Measurements from ENCODE around the gene PACSIN2. TPM values are rescaled to one million over a fixed set of nuclear protein-coding genes. Genes with fewer than 3 reads are reported as not detected.
"Not testable (repeated sequence)": the region's sequence is repeated elsewhere in the genome, so short reads cannot be mapped to it uniquely, and the experiment has no call there.

PACSIN2 gene
- total RNA-seq, 2 donors from 2014 or later, result 71.8 to 85.6 TPM

GRCh38 chr22:42920101-42920820 lies 94.7 kb downstream of the PACSIN2 start:
- DNase-seq (ENCODE audit: low spot score), result no peak
- intact Hi-C loops (cut with DNase I), result no loop called here

GRCh38 chr22:42919199-42919598 lies 95.8 kb downstream of the PACSIN2 start:
- no peak for DNase-seq (ENCODE audit: low spot score)

GRCh38 chr22:42918500-42918899 lies 96.4 kb downstream of the PACSIN2 start:
- no peak for DNase-seq (ENCODE audit: low spot score)
- intact Hi-C loops (cut with DNase I), result loop anchor here in 1 of 2 donors (5.0 kb wide), 1 partner anchor 41 kb away; no protein-coding TSS in a partner anchor

More at GRCh38 chr22:42919199-42919598, 95.8 kb downstream of the PACSIN2 start:
- intact Hi-C loops (cut with DNase I), result loop anchor here in 1 of 2 donors (5.0 kb wide), 1 partner anchor 42 kb away; no protein-coding TSS in a partner anchor

- not testable (repeated sequence) for DNase-seq (ENCODE audit: low spot score)
- intact Hi-C loops (cut with DNase I), result loop anchor here in 1 of 2 donors (5.0 kb wide), 1 partner anchor 40 kb away; no protein-coding TSS in a partner anchor
These were observed 97.6 kb downstream of the PACSIN2 start for GRCh38 chr22:42917358-42917757.

- intact Hi-C loops (cut with DNase I), result loop anchor here in 1 of 2 donors (5.0 kb wide), 1 partner anchor 39 kb away; no protein-coding TSS in a partner anchor
- DNase-seq (ENCODE audit: low spot score), result no peak
These were observed 98.8 kb downstream of the PACSIN2 start for GRCh38 chr22:42915980-42916765.

DNA sequence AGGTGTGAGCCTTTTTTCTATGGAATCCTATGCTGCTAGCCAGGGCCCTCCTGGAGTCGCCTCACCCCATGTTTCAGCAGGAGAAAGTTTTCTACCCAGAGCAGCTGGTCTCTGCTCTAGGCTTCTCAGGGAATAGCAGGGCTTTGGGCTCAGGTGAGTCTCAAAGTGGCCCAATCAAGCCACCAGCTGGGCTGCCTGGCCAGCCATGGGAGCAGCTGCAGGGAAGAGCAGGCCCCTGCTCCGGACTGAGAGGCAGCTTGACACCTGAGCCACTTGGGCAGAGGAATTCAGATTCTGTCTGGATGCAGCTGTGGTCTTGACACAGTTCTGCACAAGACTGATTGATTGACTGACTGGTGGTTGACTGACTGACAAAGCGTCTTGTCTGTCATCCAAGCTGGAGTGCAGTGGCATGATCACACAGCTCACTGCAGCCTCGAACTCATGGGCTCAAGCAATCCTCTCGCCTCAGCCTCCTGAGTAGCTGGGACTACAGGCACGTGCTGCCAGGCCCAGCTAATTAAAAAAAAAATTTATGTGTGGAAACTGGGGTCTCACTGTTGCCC lies 100.4 kb downstream of the PACSIN2 start:
- DNase-seq (ENCODE audit: low spot score), result no peak
- intact Hi-C loops (cut with DNase I), result loop anchor here in 1 of 2 donors (5.0 kb wide), 1 partner anchor 37 kb away; no protein-coding TSS in a partner anchor

DNA sequence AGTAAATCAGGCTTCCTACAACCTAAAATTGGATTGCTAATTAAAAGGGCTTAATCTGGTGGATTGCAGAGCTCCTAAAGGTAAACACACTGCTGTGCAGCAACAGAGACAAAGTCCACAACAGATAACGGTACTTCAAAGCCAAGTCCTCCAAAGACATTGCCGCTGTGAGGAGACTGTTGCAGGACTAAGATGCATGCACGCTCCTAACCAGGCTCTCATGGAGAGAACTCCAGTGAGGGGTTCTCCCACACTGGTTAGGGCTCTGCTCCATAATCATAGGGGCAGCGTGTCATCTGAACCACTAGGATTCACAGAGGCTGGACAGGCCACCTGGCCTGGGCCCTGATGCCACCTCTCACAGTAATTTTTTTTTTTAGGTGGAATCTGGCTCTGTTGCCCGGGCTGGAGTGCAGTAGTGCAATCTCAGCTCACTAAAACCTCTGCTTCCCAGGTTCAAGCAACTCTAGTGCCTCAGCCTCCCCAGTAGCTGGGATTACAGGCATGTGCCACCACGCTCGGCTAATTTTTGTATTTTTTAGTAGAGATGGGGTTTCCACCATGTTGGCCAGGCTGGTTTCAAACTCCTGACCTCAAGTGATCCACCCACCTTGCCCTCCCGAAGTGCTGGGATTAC lies 101.0 kb downstream of the PACSIN2 start:
- intact Hi-C loops (cut with DNase I), result no loop called here
- DNase-seq (ENCODE audit: low spot score), result no peak

DNA sequence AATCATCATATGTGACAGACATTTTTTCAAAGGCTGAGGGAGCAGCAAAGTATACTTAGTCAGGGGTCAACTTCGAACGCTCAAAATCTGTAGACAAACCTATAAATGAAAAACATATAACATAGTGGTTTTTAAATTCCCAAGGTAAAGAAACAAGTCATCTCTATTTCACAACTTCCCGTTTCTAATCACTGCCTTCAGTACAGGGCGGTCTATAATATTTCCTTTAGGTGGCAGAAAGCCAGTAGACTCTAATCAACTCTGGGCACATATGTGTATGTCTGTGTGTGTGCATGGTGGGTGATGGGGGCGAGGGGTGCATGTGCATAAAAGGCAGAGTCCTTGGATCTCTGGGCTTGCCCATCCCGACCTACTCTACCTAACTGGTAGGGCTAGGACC lies 102.9 kb downstream of the PACSIN2 start:
- intact Hi-C loops (cut with DNase I), result no loop called here
- no peak for DNase-seq (ENCODE audit: low spot score)

DNA sequence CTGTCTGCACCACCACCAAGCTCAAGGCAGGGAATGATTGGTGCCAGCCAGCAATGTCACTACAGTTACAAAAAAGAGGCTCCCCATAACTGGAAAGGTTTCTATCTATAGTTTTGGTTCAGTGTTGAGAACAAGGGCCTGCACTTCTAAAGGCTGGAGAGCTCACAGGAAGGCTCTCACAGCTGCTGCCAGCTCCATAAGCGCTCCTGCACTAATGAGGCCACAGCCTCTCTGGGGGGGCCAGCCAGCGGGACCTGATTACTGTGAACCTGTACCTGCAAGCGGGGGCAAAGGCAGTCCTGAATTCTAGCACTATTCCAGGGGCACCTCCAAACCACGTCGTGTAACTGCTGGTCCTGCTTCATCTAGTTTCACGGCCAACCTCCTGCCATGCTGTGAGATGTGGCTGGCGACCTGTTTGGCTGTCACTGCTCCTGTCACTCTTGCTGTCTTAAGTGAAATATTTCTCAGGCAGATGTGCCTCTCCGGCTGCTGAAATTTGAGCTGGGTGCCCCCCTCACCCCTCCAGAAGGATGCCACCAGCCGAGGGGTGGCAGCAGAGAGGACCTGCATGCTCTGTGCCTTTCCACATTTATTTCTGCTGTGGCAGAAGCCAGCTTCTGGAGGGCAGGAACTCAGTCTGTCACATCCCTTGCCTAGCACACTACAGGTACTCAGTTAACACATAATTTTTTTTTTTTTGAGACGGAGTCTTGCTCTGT lies 104.6 kb downstream of the PACSIN2 start:
- intact Hi-C loops (cut with DNase I), result no loop called here
- DNase-seq (ENCODE audit: low spot score), result no peak

GRCh38 chr22:42909363-42910058 lies 105.4 kb downstream of the PACSIN2 start:
- intact Hi-C loops (cut with DNase I), result no loop called here
- no peak for DNase-seq (ENCODE audit: low spot score)

DNA sequence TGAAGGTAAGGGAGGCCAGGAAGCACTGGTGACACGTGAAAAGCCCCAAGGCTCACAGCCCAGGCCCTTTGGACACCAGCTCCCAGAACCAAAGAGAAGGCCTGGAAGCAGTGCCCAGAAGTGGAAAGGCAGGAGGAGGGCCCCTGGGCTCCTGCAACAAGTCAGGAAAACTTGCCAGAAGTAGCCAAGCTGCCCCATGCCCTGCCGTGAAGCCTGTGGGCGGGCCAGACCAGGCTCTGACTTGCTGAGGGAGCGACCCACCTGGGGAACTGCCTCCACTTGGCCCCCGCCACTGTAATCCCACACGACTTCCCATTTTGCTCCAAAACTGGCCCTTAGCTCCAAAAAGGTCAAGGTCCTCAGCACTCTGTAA lies 106.6 kb downstream of the PACSIN2 start:
- intact Hi-C loops (cut with DNase I), result no loop called here
- DNase-seq (ENCODE audit: low spot score), result no peak

DNA sequence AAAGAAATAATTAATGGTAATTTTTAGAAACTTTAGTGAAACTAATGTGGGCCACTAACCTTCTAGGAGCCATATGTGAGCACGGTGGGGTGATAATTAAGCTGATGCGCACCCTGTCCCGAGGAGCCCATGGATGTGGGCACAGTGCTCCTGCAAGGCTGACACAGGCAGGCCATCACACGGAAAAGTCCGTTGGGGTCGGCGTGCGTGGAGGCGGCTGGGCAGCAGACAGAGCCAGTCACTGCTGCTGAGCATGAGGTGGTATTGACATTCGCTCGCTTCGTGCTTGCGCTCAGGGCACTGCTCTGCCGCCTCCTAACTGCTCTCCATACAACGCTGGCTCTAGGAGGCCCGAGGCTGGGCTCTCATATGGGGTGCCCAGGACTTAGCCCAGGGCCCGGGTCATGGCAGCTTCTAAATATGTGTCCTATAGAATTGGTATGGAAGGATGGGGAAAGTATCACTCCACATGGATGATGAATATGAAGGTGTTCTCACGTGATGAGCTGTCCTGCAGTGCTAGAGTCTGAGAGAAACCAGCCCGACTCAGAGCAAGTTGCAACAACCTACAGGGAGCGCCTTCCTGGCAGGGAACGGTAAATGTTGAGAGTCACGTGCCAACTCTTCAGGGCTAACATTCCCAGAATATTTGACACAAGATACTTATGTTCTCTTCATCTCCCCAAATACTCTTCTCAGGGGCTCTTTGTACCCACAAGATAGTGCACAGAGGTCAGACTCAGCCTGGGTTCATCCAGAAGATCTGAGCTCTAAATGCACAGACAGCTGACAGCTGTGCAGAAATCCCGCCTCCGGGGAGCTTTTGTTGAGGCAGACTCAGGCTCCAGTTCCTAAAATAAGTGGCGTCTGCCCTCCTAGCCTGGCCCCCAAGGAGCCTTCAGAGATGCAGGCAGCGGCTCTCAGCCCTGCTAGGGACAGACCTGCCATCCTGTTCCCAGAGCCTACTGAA lies 107.3 kb downstream of the PACSIN2 start:
- intact Hi-C loops (cut with DNase I), result no loop called here
- DNase-seq (ENCODE audit: low spot score), result no peak

DNA sequence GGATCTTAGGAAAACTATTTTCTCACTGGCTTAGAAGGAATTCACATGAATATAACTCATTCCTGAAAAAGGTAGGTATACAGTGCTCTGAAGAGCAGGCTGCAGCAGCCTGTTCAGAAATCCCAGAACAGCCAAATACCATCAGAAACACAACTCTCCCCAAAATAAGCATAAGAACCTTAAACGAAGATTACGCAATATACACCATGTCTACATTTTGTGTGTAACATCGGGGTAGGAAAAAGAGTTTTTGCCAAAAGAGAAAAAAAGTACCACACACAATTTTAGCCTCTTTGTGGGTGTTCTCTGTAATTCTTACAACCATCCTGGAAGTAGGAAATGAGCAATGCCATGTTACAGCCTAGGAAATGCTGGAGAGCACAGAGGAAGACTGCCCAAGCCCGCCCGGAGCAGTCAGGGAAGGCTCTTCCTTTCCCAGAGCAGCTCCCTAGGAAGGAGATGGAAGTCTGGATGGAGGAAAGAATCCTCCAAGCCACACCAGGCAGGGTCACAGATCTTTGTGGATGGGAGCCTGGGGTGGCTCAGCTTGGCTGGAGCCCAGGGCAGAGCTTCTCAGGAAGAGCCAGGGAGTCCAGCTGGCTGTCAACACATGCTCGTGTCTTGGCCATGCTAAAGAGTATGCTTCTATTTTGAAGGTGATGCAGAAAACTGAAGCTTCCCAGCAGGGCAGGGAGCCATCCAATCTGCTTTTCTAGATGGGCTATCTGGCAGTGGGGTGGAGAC lies 108.2 kb downstream of the PACSIN2 start:
- peak; percentile 91 for DNase-seq (ENCODE audit: low spot score)
- intact Hi-C loops (cut with DNase I), result no loop called here

DNA sequence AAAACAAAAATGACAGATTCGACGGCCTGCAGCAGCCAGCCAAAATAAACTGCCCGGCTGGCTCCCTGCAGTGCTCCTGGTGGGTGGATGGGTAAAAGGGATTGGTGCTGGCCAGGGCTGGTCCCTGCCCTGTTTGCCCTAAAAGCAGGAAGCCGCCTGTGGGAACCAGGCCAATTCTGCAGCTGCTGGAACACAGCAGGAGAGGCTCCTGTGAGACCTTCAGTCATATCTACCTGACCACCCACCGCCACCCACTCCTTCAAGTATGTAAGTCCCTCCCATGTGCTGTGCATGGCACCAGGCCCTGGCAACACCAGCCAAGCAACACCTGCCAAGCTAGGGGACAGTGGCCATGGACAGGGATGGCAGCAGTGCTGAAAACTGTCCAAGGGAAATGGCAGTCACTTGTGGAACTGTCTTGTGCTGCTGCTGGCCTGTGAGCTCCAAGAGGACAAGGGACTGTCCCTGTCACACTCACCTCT lies 109.2 kb downstream of the PACSIN2 start:
- intact Hi-C loops (cut with DNase I), result no loop called here
- DNase-seq (ENCODE audit: low spot score), result no peak

DNA sequence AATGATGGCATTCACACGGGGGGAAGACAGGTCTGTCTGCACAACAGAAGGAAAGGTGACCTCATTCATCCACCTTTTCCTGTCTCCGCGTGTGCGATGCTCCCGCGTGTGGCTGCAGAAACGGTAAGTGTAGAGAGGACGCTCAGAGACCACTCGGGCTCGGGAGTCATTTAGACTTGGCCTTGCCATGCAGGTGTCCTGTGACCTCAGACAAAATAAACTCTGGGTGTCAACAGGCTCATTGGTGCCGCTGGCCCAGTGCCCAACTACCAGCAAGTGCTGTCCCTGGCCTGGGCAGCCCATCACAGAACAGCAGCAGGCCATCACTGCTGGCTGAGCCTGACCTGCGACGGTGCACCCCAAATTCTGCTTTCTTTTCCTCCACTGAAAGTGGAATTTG lies 109.7 kb downstream of the PACSIN2 start:
- intact Hi-C loops (cut with DNase I), result no loop called here
- DNase-seq (ENCODE audit: low spot score), result no peak

DNA sequence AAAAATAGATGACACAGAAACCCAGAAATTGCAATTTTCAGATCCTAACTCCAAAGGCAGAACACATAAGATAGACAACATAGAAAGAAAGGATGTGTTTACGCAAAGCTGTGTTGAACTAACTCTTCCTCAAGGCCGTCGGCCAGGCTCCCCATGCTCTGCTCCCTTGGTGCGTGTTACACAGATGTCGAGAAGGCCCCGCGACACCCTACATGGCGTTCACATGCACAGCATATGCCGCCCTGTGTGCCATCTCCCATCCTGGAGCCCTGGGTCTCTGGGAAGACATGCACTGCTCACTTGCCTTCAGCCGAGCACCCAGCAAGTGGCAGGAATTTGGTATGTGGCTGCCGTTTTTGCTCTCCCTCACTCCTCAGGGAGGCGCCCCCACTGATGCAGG lies 110.9 kb downstream of the PACSIN2 start:
- no peak for DNase-seq (ENCODE audit: low spot score)
- intact Hi-C loops (cut with DNase I), result no loop called here

All from posterior vena cava (tissue), 2 donors.